GM23338 (cell line): ENCODE measurements around the gene RND3. TPM values are rescaled to one million over a fixed set of nuclear protein-coding genes. Genes with fewer than 3 reads are reported as not detected.

ENCODE experiments used
- ATAC-seq: fragments of 200-7000 bp; cut with Tn5 transposase; 3 replicates; pipeline ENCODE4 v1.9.1; 2020
- DNase-seq: peaks from one replicate; pipeline ENCODE4 v3.0.0-alpha.2; 2015; ENCODE audit warnings: low spot score
- H2AFZ ChIP-seq: fragments of 200-600 bp; sonication (generic); 2 replicates; pipeline ENCODE4 v1.8.0; 2016; ENCODE audit warnings: antibody characterized with exemption, mild to moderate bottlenecking, moderate library complexity
- H3F3A ChIP-seq: fragments of 200-600 bp; sonication (generic); replicated peaks from 2 replicates; pipeline ENCODE4 v1.8.0; 2017; ENCODE audit warnings: antibody characterized with exemption, mixed run types, low read depth
- H3K27ac ChIP-seq: fragments of 200-600 bp; sonication (generic); 2 replicates; pipeline ENCODE4 v1.6.1; 2016; ENCODE audit warnings: low read depth
- H3K27me3 ChIP-seq: fragments of 200-600 bp; sonication (generic); 2 replicates; pipeline ENCODE4 v1.8.0; 2016; ENCODE audit warnings: mild to moderate bottlenecking, mixed run types, moderate library complexity; ENCODE audit not compliant: insufficient read depth
- H3K36me3 ChIP-seq: fragments of 200-600 bp; sonication (generic); 2 replicates; pipeline ENCODE4 v1.8.0; 2016; ENCODE audit warnings: mild to moderate bottlenecking; ENCODE audit not compliant: insufficient read depth
- H3K4me1 ChIP-seq: fragments of 200-600 bp; sonication (generic); 2 replicates; pipeline ENCODE4 v1.8.0; 2016; ENCODE audit warnings: mild to moderate bottlenecking, moderate library complexity; ENCODE audit not compliant: insufficient read depth
- H3K4me2 ChIP-seq: fragments of 200-600 bp; sonication (generic); 2 replicates; pipeline ENCODE4 v1.7.1; 2017; ENCODE audit warnings: mixed run types
- H3K4me3 ChIP-seq: fragments of 200-600 bp; sonication (generic); 2 replicates; pipeline ENCODE4 v1.6.1; 2016; ENCODE audit warnings: mixed run types
- H3K79me2 ChIP-seq: fragments of 200-600 bp; sonication (generic); replicated peaks from 2 replicates; pipeline ENCODE4 v1.8.0; 2017; ENCODE audit warnings: mild to moderate bottlenecking; ENCODE audit not compliant: insufficient read depth
- H3K9me2 ChIP-seq: fragments of 200-600 bp; sonication (generic); 2 replicates; pipeline ENCODE4 v1.8.0; 2017; ENCODE audit not compliant: insufficient read depth
- H4K20me1 ChIP-seq: fragments of 200-600 bp; sonication (generic); replicated peaks from 2 replicates; pipeline ENCODE4 v1.8.0; 2017; ENCODE audit warnings: mild to moderate bottlenecking; ENCODE audit not compliant: insufficient read depth
- H3K27ac Mint-ChIP-seq: 2 replicates; pipeline ENCODE4 v1.8.0; 2020; ENCODE audit warnings: inconsistent platforms, mild to moderate bottlenecking, moderate library complexity, mixed read lengths
- H3K27me3 Mint-ChIP-seq: 3 replicates; pipeline ENCODE4 v1.8.0; 2022; ENCODE audit warnings: low read depth, mild to moderate bottlenecking, moderate library complexity, mixed read lengths, inconsistent platforms; ENCODE audit not compliant: insufficient read depth, poor library complexity
- H3K36me3 Mint-ChIP-seq: 3 replicates; pipeline ENCODE4 v1.8.0; 2021; ENCODE audit warnings: low read depth, mild to moderate bottlenecking, inconsistent platforms, moderate library complexity, mixed read lengths
- H3K4me1 Mint-ChIP-seq: 3 replicates; pipeline ENCODE4 v1.8.0; 2020; ENCODE audit warnings: mild to moderate bottlenecking, inconsistent platforms, mixed read lengths
- H3K4me3 Mint-ChIP-seq: 3 replicates; pipeline ENCODE4 v1.8.0; 2021; ENCODE audit warnings: moderate library complexity, mild to moderate bottlenecking, inconsistent platforms, mixed read lengths
- H3K9me3 Mint-ChIP-seq: 3 replicates; pipeline ENCODE4 v1.8.0; 2020; ENCODE audit warnings: moderate library complexity, mild to moderate bottlenecking, inconsistent platforms, mixed read lengths
- ETS1 ChIP-seq: IDR thresholded peaks from 2 replicates; pipeline ENCODE4 v1.6.1; 2016; ENCODE audit warnings: antibody characterized with exemption
- NANOG ChIP-seq: IDR thresholded peaks from 2 replicates; pipeline ENCODE4 v1.6.1; 2016; ENCODE audit warnings: antibody characterized with exemption, borderline replicate concordance
- POLR2AphosphoS5 ChIP-seq: IDR thresholded peaks from 2 replicates; pipeline ENCODE4 v1.6.1; 2016; ENCODE audit warnings: antibody characterized with exemption, low read depth
- REST ChIP-seq: IDR thresholded peaks from one replicate; pipeline ENCODE4 v1.6.1; 2018; ENCODE audit warnings: antibody characterized with exemption; ENCODE audit not compliant: unreplicated experiment
- ZNF462 ChIP-seq: fragments of 250-450 bp; sonication (Bioruptor Pico); IDR thresholded peaks from 2 replicates; pipeline ENCODE4 v1.5.0; 2020; ENCODE audit warnings: mild to moderate bottlenecking, moderate library complexity
- polyA plus RNA-seq: library from polyadenylated mRNA; unstranded; fragments of >200 nt; fragmentation: Nextera tagmentation; extraction: Ambion mirVana; gene quantifications from 2 replicates; pipeline ENCODE4 v1.2.1, GENCODE V29; 2016
- total RNA-seq: library from RNA; depleted of rRNA; stranded (reverse); fragments of >200 nt; shearing (Covaris generic); gene quantifications from 2 replicates; pipeline ENCODE4 v1.2.3, GENCODE V29; 2014

The RND3 gene
- total and polyA plus RNA-seq, 2 experiments from 2014 or later, result 48.2 to 55.3 TPM

- H3K4me1 Mint-ChIP-seq, result no peaks in the 10 kb centered on the region
- no peak overlapping the region for H3K4me3 ChIP-seq
- no peak for TF ChIP-seq ZNF462 (CRISPR knock-in tag)
- no peak overlapping the region for H3K27ac Mint-ChIP-seq
- no peak overlapping the region for H2AFZ ChIP-seq
- H3K9me3 Mint-ChIP-seq, result no peaks in the 10 kb centered on the region
- no peaks in the 10 kb centered on the region for H3K4me1 ChIP-seq
- no peaks in the 10 kb centered on the region for H3K36me3 Mint-ChIP-seq
- no peaks in the 10 kb centered on the region for H4K20me1 ChIP-seq
- H3K9me2 ChIP-seq, result no peaks in the 10 kb centered on the region
- ATAC-seq (no peak), DNase-seq (no peak)
- no peaks in the 10 kb centered on the region for H3K79me2 ChIP-seq
- no peak overlapping the region for H3K27ac ChIP-seq
- no peaks in the 10 kb centered on the region for H3F3A ChIP-seq
- no peaks in the 10 kb centered on the region for H3K27me3 ChIP-seq
- no peaks in the 10 kb centered on the region for H3K36me3 ChIP-seq
- no peaks in the 10 kb centered on the region for H3K27me3 Mint-ChIP-seq
- H3K4me3 Mint-ChIP-seq, result no peak overlapping the region
- H3K4me2 ChIP-seq, result no peak overlapping the region
Measured at GRCh38 chr2:150495001-150495400, 7.5 kb upstream of the RND3 start.

- Mint-ChIP-seq H3K4me1 (no peaks in the 10 kb centered on the region), H3K27ac (no peak overlapping the region), H3K36me3 (no peaks in the 10 kb centered on the region), H3K4me3 (no peak overlapping the region), H3K9me3 (no peaks in the 10 kb centered on the region), H3K27me3 (no peaks in the 10 kb centered on the region)
- Histone ChIP-seq H2AFZ (0 out of 2 replicates have a peak overlapping the region, but pooled peaks have one; percentile 38), H3K4me3 (no peak overlapping the region), H3K4me2 (no peak overlapping the region), H3K36me3 (no peaks in the 10 kb centered on the region), H3K9me2 (no peaks in the 10 kb centered on the region), H3K4me1 (no peaks in the 10 kb centered on the region), H4K20me1 (no peaks in the 10 kb centered on the region), H3K27me3 (no peaks in the 10 kb centered on the region), H3K27ac (no peak overlapping the region), H3F3A (no peaks in the 10 kb centered on the region), H3K79me2 (no peaks in the 10 kb centered on the region)
- DNase-seq (no peak), ATAC-seq (no peak)
- TF ChIP-seq POLR2AphosphoS5, result no peak
- no peak for TF ChIP-seq ETS1
- TF ChIP-seq NANOG, result no peak
- no peak for TF ChIP-seq REST
Measured at GRCh38 chr2:150494234-150494945, 6.9 kb upstream of the RND3 start.
